ENCODE measurements around the gene POLK.

DNA sequence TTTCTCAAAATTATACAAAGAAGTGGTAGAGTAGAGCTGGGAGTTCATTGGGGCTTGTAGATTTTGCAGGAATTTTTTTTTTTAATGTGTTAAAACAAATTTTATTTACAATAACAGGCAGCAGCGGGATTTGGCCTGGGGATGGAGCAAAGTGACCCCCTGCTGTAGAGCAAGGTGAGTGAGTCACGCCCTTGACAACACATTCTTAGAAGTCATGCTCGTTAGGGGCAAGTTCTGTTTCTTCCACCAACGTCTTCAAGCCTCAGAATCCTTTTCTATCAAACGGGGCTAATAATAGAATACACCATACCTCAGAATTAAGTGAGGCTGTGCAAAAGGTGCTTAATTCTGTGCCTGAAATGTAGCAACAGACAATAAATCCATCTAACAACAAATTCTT, 98.5 kb downstream of the POLK start:
- no peak for TF ChIP-seq POLR2A (IDR thresholded peaks at IDR 0.05; ENCODE audit: low read depth, low read length)
- TF ChIP-seq POLR2AphosphoS5 (IDR thresholded peaks at IDR 0.05; ENCODE audit: low read depth, low read length), result no peak

All from GM12892 (cell line).